ENCODE data around the gene CTDSPL.

Gene CTDSPL

DNA sequence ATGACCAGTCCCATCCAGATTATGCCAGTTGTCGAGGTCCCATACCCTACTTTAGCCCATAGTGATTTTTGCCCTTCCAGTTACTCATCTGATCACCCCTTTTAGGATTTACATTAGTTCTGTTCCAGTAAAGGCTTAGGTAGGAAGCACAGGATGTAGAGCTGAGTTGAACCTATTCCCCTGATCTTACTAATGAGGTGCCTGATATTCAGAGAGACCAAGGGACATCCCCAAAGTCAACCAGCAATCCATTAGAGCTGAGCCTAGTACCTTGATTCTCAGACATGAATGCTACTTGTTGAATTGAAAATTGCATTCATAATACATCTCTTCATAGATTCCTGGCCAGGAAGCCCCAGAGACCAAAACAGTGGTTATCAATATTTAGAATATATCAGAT lies 24.7 kb downstream of the CTDSPL start:
- H2AFZ ChIP-seq (ENCODE audit: low read depth, low read length) = no peak overlapping the region
- no peaks in the 10 kb centered on the region for H3K9me3 ChIP-seq (ENCODE audit: low read length)
- no peaks in the 10 kb centered on the region for H3K36me3 ChIP-seq (ENCODE audit: insufficient read depth, low read length)
- H3K27me3 ChIP-seq (ENCODE audit: insufficient read depth, low read length) = no peaks in the 10 kb centered on the region
- H3K4me3 ChIP-seq (ENCODE audit: low read length) = no peak overlapping the region
- H3K4me1 ChIP-seq (ENCODE audit: insufficient read depth, low read length) = no peaks in the 10 kb centered on the region

DNA sequence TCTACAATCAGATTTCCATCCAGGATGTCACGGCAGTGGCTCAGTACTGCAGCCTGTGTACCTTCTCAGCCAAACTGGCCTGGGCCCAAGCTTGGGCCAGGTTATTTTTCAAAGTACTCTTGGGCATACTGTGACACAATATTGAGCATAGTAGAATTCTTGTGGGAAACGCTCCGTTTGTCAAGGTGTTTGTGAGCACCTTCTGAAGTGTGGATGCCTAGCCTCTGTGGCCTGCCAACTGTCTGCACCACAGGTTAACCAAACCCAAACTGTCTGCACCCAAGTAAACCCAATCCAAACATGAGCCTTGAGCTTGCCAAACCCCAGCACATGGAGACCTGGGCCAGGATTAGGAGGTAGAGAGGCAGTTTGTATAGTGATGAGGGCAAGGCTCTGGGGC lies 25.4 kb downstream of the CTDSPL start:
- Histone ChIP-seq H3K36me3 (ENCODE audit: insufficient read depth, low read length) (no peaks in the 10 kb centered on the region), H3K27me3 (ENCODE audit: insufficient read depth, low read length) (no peaks in the 10 kb centered on the region), H3K4me3 (ENCODE audit: low read length) (no peak overlapping the region), H3K4me1 (ENCODE audit: insufficient read depth, low read length) (no peaks in the 10 kb centered on the region), H2AFZ (ENCODE audit: low read depth, low read length) (no peak overlapping the region), H3K9me3 (ENCODE audit: low read length) (no peaks in the 10 kb centered on the region)

DNA sequence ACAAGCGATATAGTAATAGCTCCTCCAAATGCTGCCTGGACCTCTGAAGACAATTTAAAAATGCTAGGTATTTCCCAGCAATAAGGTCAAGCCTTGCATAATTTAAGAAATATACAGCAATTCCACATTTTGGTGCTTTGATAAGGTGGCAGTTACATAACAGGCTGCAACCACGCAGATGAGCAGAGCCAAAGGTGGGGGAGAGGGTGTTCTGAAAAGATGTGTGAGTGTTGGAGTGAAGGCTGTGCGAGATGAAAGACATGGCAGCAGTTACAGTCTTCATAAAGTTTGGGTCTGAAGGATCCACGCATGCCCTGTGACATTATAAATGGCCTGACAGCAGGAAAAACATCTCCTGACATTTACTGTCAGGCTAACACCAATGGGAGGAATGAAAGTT lies 26.1 kb downstream of the CTDSPL start:
- Histone ChIP-seq H3K9me3 (ENCODE audit: low read length) (no peaks in the 10 kb centered on the region), H3K36me3 (ENCODE audit: insufficient read depth, low read length) (no peaks in the 10 kb centered on the region), H3K4me1 (ENCODE audit: insufficient read depth, low read length) (no peaks in the 10 kb centered on the region), H2AFZ (ENCODE audit: low read depth, low read length) (no peak overlapping the region), H3K27me3 (ENCODE audit: insufficient read depth, low read length) (no peaks in the 10 kb centered on the region), H3K4me3 (ENCODE audit: low read length) (no peak overlapping the region)

DNA sequence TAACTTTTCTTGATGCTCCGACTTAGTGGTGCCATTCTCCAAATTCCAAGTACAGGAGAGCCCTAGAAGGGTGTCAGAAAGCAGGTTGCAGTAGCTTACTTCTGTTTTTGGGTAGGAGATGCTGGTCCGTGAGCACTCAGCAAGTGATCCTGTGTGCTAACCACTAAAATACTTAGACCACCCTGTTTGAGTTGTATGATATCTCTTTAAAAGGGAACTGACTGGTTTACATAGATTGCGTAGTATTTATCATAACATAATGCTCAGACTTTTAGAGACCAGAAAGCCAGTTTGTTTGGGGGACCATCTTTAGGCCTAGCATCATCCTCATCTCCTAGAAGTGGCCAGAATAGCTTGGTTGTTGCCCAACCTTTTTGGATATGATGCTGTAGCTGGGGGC lies 26.7 kb downstream of the CTDSPL start:
- Histone ChIP-seq H3K9me3 (ENCODE audit: low read length) (no peaks in the 10 kb centered on the region), H3K4me3 (ENCODE audit: low read length) (no peak overlapping the region), H3K27me3 (ENCODE audit: insufficient read depth, low read length) (no peaks in the 10 kb centered on the region), H2AFZ (ENCODE audit: low read depth, low read length) (no peak overlapping the region), H3K4me1 (ENCODE audit: insufficient read depth, low read length) (no peaks in the 10 kb centered on the region), H3K36me3 (ENCODE audit: insufficient read depth, low read length) (no peaks in the 10 kb centered on the region)

DNA sequence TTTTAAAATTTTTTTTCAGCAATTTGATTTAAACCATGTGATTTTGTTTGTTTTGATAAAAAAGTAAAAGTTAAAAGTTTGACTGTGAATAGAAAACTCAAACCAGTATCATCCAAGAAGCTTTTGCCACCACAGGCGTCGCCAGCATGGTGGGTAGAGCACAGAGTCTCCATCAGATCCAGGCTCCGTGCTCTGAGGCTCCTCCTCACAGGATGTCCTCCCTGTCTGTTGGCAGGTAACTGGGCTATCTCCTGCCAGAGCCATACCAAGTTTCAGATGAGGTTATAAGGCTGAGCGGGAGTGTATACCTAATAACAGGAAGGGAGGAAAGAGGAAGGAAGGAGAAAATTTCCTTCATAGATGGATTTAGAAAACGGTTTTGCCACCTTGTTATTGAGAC lies 28.8 kb downstream of the CTDSPL start:
- H2AFZ ChIP-seq (ENCODE audit: low read depth, low read length) = no peak overlapping the region
- H3K36me3 ChIP-seq (ENCODE audit: insufficient read depth, low read length) = no peaks in the 10 kb centered on the region
- H3K9me3 ChIP-seq (ENCODE audit: low read length) = no peaks in the 10 kb centered on the region
- H3K4me1 ChIP-seq (ENCODE audit: insufficient read depth, low read length) = no peaks in the 10 kb centered on the region
- no peak overlapping the region for H3K4me3 ChIP-seq (ENCODE audit: low read length)
- H3K27me3 ChIP-seq (ENCODE audit: insufficient read depth, low read length) = no peaks in the 10 kb centered on the region

DNA sequence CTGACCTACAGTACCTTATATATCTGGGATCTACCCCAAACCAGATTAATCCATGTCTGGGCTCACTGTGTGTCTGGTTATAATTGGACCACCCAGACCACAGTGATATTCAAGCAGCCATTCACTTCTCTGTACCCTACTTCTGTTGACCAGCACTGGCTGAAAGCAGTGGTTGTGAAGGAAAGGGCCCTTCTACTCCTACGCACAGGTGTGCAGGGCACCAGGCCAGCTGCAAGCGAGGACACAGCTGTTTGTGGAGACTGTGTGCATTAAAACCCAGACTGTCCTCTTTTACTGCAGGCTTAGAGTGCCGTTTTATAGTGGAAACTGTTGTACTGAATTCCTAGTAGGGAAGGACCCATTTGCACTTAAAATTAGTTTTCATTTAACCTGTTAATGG lies 29.5 kb downstream of the CTDSPL start:
- no peaks in the 10 kb centered on the region for H3K4me1 ChIP-seq (ENCODE audit: insufficient read depth, low read length)
- no peaks in the 10 kb centered on the region for H3K27me3 ChIP-seq (ENCODE audit: insufficient read depth, low read length)
- H2AFZ ChIP-seq (ENCODE audit: low read depth, low read length) = no peak overlapping the region
- H3K36me3 ChIP-seq (ENCODE audit: insufficient read depth, low read length) = no peaks in the 10 kb centered on the region
- no peaks in the 10 kb centered on the region for H3K9me3 ChIP-seq (ENCODE audit: low read length)
- H3K4me3 ChIP-seq (ENCODE audit: low read length) = no peak overlapping the region

DNA sequence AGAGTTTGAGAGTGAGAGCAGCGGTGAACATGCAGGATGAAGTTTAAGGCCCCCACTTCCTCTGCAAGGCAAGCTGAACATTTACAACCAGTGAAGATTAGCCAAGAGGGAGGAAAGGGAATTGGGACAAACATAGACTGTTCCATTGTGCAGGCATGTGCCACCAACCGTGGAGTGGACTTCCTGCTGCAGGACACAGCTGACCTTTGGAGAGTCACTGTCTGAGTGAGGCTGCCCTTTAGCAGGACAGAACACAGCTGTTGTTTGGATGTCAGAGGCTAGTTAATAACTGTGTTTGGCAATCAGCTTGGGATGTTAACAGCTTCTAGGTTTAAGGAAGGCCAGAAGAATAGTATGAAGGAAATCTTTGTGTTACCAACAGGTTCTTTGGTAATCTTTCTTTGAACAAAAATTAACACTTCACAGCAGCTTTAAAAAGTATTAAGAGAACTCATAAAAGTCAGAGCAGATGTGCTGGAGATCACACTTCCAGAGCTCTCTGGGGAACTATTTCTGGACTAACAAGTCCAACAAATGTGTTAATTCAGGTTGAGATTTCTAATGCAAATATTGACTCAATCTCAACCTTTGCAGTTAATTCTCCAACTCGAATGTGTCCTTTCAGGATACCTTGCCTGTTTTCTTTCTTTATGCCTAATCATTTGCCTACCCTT lies 31.4 kb downstream of the CTDSPL start:
- Histone ChIP-seq H3K4me1 (ENCODE audit: insufficient read depth, low read length) (no peaks in the 10 kb centered on the region), H3K36me3 (ENCODE audit: insufficient read depth, low read length) (no peaks in the 10 kb centered on the region), H3K4me3 (ENCODE audit: low read length) (no peak overlapping the region), H3K9me3 (ENCODE audit: low read length) (no peaks in the 10 kb centered on the region), H3K27me3 (ENCODE audit: insufficient read depth, low read length) (no peaks in the 10 kb centered on the region), H2AFZ (ENCODE audit: low read depth, low read length) (no peak overlapping the region)

DNA sequence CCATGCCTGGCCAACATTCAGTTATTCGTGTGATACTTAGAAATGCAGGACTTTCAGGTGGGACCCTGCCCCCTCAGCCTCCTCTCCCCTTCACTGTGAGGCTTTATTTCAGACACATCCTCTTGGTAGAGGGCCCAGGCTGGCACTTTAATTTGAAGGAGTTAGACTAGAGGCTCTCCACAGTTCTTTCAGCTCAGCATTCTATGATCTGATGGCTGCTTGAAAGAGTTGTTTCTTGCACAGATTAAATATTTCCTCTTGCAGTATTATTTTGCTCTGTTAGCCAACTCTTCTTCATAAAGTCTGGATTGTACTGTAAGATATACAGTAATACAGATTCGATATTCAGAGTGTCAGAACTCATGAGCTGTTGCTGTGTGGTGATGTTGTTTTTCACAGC lies 35.1 kb downstream of the CTDSPL start:
- H3K9me3 ChIP-seq (ENCODE audit: low read length) = no peaks in the 10 kb centered on the region
- H3K4me1 ChIP-seq (ENCODE audit: insufficient read depth, low read length) = no peaks in the 10 kb centered on the region
- H3K36me3 ChIP-seq (ENCODE audit: insufficient read depth, low read length) = no peaks in the 10 kb centered on the region
- no peak overlapping the region for H2AFZ ChIP-seq (ENCODE audit: low read depth, low read length)
- H3K27me3 ChIP-seq (ENCODE audit: insufficient read depth, low read length) = no peaks in the 10 kb centered on the region
- H3K4me3 ChIP-seq (ENCODE audit: low read length) = no peak overlapping the region

DNA sequence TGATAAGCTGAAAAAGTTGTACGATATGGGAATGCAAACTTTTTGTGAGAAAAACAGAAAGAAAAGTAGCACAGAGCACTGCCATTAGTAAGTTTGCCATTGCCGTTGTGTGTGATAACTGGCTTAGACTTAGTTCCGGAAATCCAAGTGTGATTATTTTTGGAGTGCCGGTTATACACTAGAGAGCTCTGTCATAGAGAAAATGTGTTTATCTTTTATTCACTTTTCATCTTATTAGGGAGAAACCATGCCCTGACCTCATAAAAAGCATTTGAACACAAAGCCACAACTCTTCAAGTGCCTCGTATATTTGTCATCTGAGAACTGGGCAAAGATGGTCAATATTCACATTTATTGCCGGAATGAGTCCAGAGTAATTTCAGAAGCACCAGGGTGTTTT lies 36.1 kb downstream of the CTDSPL start:
- Histone ChIP-seq H2AFZ (ENCODE audit: low read depth, low read length) (no peak overlapping the region), H3K9me3 (ENCODE audit: low read length) (no peaks in the 10 kb centered on the region), H3K4me1 (ENCODE audit: insufficient read depth, low read length) (no peaks in the 10 kb centered on the region), H3K27me3 (ENCODE audit: insufficient read depth, low read length) (no peaks in the 10 kb centered on the region), H3K36me3 (ENCODE audit: insufficient read depth, low read length) (no peaks in the 10 kb centered on the region), H3K4me3 (ENCODE audit: low read length) (no peak overlapping the region)

DNA sequence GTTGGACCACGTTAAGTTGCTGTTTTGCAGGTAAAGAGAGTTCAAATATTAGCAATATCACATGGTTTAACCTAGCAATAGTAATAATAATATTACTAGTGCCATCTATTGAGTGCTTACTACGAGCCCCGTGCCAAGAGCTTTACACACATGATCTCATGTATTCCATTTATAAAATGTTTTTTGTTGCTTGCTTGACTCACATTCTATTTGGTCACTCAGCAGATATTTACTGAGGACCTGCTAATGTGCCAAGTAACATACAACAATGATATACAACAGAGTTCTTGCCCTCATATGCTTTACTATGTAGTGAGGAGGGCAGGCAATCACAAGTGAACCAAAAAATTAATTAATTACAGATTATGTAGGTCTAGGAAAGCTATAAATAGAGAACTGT lies 36.7 kb downstream of the CTDSPL start:
- Histone ChIP-seq H2AFZ (ENCODE audit: low read depth, low read length) (no peak overlapping the region), H3K4me3 (ENCODE audit: low read length) (no peak overlapping the region), H3K27me3 (ENCODE audit: insufficient read depth, low read length) (no peaks in the 10 kb centered on the region), H3K36me3 (ENCODE audit: insufficient read depth, low read length) (no peaks in the 10 kb centered on the region), H3K4me1 (ENCODE audit: insufficient read depth, low read length) (no peaks in the 10 kb centered on the region), H3K9me3 (ENCODE audit: low read length) (no peaks in the 10 kb centered on the region)

DNA sequence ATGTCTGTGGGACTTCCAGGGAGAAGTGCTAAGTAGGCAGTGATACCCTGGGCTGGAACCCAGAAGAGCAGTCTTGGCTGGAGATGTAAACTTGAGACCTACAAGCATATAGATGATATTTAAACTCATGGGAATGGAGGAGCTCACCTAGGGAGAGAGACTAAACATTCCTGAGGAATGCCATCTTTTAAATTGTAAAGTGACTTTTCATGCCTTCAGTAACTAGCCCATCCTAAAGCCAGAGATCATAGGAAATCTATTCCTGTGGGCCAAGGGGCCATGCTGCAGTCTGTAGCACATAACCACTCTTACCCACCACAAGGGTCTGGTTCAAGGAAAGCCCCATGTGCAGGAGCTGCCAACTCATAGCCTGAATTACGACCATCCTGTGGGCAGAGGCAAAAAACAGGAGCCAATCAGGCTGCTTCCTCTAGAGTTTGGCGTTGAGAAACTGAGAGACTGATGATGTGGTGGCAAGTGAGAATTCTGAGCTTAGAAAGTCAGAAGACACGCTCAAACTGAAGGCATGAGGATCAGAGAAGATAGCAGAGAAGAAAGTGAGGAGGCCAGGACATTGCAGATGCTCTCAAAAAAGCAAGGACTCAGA lies 37.5 kb downstream of the CTDSPL start:
- H3K9me3 ChIP-seq (ENCODE audit: low read length) = no peaks in the 10 kb centered on the region
- H3K4me3 ChIP-seq (ENCODE audit: low read length) = no peak overlapping the region
- H3K4me1 ChIP-seq (ENCODE audit: insufficient read depth, low read length) = peaks cover under 1% of the 10 kb centered on the region
- H3K27me3 ChIP-seq (ENCODE audit: insufficient read depth, low read length) = no peaks in the 10 kb centered on the region
- no peaks in the 10 kb centered on the region for H3K36me3 ChIP-seq (ENCODE audit: insufficient read depth, low read length)
- no peak overlapping the region for H2AFZ ChIP-seq (ENCODE audit: low read depth, low read length)

DNA sequence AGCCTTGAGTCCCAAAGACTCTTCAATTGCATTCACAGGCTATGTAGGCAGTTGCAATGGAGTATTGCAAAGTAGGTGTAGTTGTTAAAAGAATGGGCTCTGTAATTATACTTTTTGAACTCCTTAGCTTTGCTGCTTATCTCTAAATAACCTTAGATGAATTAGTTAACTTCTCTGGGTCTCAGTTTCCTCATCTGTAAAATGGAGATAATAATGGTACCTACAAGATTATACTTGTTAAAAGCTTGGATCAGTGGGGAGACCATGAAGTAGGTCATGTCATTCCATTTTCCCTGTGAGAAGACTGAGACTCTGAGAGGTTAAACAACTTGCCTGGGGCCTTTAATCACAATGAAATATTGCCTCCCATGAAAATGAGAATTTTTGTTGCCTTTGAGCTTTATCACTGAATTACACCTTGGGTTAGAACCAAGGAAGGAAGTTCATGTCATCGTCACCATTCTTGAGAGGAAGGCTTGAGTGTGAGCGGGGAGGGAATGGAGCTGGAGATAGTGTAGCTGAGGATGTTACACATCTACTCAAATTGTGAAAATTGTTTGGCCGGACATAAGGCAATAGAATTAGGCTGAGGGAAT lies 38.1 kb downstream of the CTDSPL start:
- no peak overlapping the region for H2AFZ ChIP-seq (ENCODE audit: low read depth, low read length)
- no peak overlapping the region for H3K4me3 ChIP-seq (ENCODE audit: low read length)
- no peaks in the 10 kb centered on the region for H3K9me3 ChIP-seq (ENCODE audit: low read length)
- peaks cover 7% of the 10 kb centered on the region for H3K4me1 ChIP-seq (ENCODE audit: insufficient read depth, low read length)
- H3K27me3 ChIP-seq (ENCODE audit: insufficient read depth, low read length) = no peaks in the 10 kb centered on the region
- no peaks in the 10 kb centered on the region for H3K36me3 ChIP-seq (ENCODE audit: insufficient read depth, low read length)

DNA sequence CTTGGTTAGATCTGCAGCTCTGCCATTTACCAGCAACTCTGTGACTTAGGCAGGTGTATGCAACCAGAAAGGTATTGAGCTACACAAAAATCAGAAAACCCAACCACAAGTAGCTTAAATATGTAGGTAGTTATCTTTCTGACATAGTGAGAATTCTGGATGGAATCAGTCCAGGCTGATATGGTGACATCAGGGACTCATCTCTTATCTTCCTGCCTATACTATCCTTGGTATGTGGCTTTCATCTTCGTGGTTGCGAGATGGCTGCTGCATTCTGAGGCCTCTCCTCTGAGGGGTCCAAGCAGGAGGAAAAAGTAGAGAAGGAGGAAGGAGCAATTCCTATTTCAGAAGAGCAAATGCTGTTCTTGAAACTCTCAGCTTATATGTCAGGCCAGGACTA lies 40.0 kb downstream of the CTDSPL start:
- H2AFZ ChIP-seq (ENCODE audit: low read depth, low read length) = no peak overlapping the region
- no peaks in the 10 kb centered on the region for H3K36me3 ChIP-seq (ENCODE audit: insufficient read depth, low read length)
- H3K4me1 ChIP-seq (ENCODE audit: insufficient read depth, low read length) = peaks cover 25% of the 10 kb centered on the region
- H3K27me3 ChIP-seq (ENCODE audit: insufficient read depth, low read length) = no peaks in the 10 kb centered on the region
- no peak overlapping the region for H3K4me3 ChIP-seq (ENCODE audit: low read length)
- H3K9me3 ChIP-seq (ENCODE audit: low read length) = no peaks in the 10 kb centered on the region

DNA sequence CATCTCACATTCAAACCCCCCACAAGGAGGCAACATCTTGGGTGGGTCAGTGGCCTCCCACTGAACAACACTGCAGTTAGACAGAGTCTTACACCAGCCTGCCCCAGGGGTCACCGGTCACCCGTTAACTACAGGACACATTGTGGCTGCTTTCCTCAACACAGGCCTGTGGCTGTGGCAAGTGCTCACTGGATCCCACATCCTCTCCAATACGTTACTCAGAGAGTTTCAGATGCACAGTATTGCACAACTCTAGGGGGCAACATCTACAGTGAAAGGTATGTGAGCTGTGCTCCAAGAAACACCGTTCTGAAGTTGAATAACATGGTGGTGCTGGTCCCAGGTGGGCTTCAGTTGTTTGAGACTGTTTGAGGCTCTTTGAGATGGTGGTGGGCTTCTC lies 41.0 kb downstream of the CTDSPL start:
- Histone ChIP-seq H3K9me3 (ENCODE audit: low read length) (no peaks in the 10 kb centered on the region), H2AFZ (ENCODE audit: low read depth, low read length) (no peak overlapping the region), H3K4me1 (ENCODE audit: insufficient read depth, low read length) (peaks cover 35% of the 10 kb centered on the region), H3K27me3 (ENCODE audit: insufficient read depth, low read length) (no peaks in the 10 kb centered on the region), H3K36me3 (ENCODE audit: insufficient read depth, low read length) (no peaks in the 10 kb centered on the region), H3K4me3 (ENCODE audit: low read length) (no peak overlapping the region)

Data from neuron (in vitro differentiated cells).